ENCODE results near the gene COMTD1. TPM values are rescaled to one million over a fixed set of nuclear protein-coding genes. Genes with fewer than 3 reads are reported as not detected.

The COMTD1 gene
- total and polyA plus RNA-seq, 2 of the 4 experiments (the other 2 are of a cell fraction): 1.6 to 6.4 TPM

DNA sequence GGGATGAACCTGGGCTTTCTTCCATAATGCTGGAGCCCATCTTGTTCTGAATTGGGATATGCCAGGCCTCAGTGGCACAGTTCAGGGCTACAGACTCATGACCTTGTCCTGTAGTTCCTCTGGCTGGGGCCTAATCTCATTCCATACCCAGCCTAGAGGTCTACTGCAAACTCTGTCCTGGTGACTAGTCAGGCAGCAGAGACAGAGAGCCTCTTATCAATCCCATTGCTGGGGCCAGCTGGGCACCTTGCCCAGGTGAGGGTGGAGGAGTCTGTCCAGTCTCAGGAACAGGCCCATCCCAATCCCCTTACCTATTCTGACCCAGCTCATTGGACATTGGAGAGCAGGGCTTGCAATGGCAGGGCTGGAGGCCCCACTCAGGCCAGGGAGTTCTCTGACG lies 28.0 kb upstream of the COMTD1 start:
- Histone ChIP-seq H3K4me1 (ENCODE audit: control insufficient read depth, insufficient read depth, low read length) (peaks cover 9% of the 10 kb centered on the region), H4K8ac (ENCODE audit: low read depth in 2 of 2, low read length in 2 of 2) (no peak overlapping the region), H4K91ac (ENCODE audit: insufficient read depth, low read depth, low read length) (no peak overlapping the region), H4K20me1 (ENCODE audit: insufficient read depth, low read length) (no peaks in the 10 kb centered on the region), H3K18ac (ENCODE audit: low read depth, low read length) (no peak overlapping the region), H3K14ac (replicated peaks; ENCODE audit: low read depth, low read length) (no peak overlapping the region), H3K9ac (ENCODE audit: low read depth, low read length) (no peak overlapping the region), H3K56ac (ENCODE audit: extremely low read depth, insufficient read depth, low read length) (no peak overlapping the region), H3K79me1 (ENCODE audit: low read depth in 1 of 2, low read length in 2 of 2) (no peaks in the 10 kb centered on the region), H3K9me1 (ENCODE audit: insufficient read depth, low read length) (peaks cover 10% of the 10 kb centered on the region), H2AK5ac (ENCODE audit: low read depth, low read length) (no peak overlapping the region; the same call in 1 of the 2 replicates), H2AK9ac (replicated peaks; ENCODE audit: low read depth, low read length, poor library complexity) (no peak overlapping the region), H3K9me3 (ENCODE audit: control insufficient read depth, insufficient read depth, low read length) (peaks cover 4% of the 10 kb centered on the region; the same call in 1 of the 2 replicates), H2BK20ac (ENCODE audit: low read depth, low read length) (no peak overlapping the region), H3K4me2 (ENCODE audit: low read depth, low read length) (no peak overlapping the region), H3K27me3 (ENCODE audit: control insufficient read depth, insufficient read depth, low read length) (no peaks in the 10 kb centered on the region), H2BK120ac (ENCODE audit: low read depth, low read length) (no peak overlapping the region), H3K23ac (ENCODE audit: low read depth, low read length) (no peak overlapping the region), H3K4me3 (ENCODE audit: insufficient read depth, low read depth, low read length) (no peak overlapping the region), H2BK5ac (ENCODE audit: low read depth, low read length, poor library complexity, severe bottlenecking) (no peak overlapping the region), H3K27ac (ENCODE audit: insufficient read depth, low read length) (no peak overlapping the region), H4K5ac (ENCODE audit: low read depth, low read length) (no peak overlapping the region), H3K36me3 (ENCODE audit: control insufficient read depth, insufficient read depth, low read length) (no peaks in the 10 kb centered on the region), H2AFZ (replicated peaks; ENCODE audit: low read length, poor library complexity) (no peak overlapping the region), H3K4ac (ENCODE audit: low read depth, low read length) (peak overlapping the region; percentile 50; the same call in 1 of the 2 replicates), H2BK15ac (ENCODE audit: low read depth, low read length) (no peak overlapping the region; the same call in 2 of the 3 replicates)
- no peak for DNase-seq
- WGBS, 2 experiments (ENCODE audit: extremely low coverage in 2 of 2, insufficient read length in 1 of 2): 80% methylated on average over 1 of the region's 1 CpG; no CpG with 5 or more reads in 1 of the 2 experiments
- BruUV-seq (replicated peaks): no TSS peak
- dilution Hi-C loops (cut with HindIII; ENCODE audit: low sequenced_read_pairs, unreplicated experiment) (no loop called here), in situ Hi-C loops (cut with MboI; ENCODE audit: low sequenced_read_pairs) (no loop called here), intact Hi-C loops (cut with micrococcal nuclease) (no loop called here)
- TF ChIP-seq RAD21 (IDR thresholded peaks at IDR 0.05; ENCODE audit: low read length): no peak
- no peak for TF ChIP-seq MAFK (IDR thresholded peaks at IDR 0.05; ENCODE audit: low read depth, low read length)
- no peak for TF ChIP-seq BHLHE40 (IDR thresholded peaks at IDR 0.05; ENCODE audit: low read depth, low read length)
- ChIA-PET POLR2A (ENCODE audit: unreplicated experiment) (no interaction called here), CTCF (no interaction called here)
- no peak for ATAC-seq (ENCODE audit: low read depth)

Data from IMR-90 (cell line).